ENCODE results near the gene SULT1A1.
"Not testable (repeated sequence)": the region's sequence is repeated elsewhere in the genome, so short reads cannot be mapped to it uniquely, and the experiment has no call there.

The SULT1A1 gene

GRCh38 chr16:28589930-28590329, 19.9 kb downstream of the SULT1A1 start:
- no peak for DNase-seq

GRCh38 chr16:28589069-28589468, 20.8 kb downstream of the SULT1A1 start:
- DNase-seq = no peak

- no peak for DNase-seq
Observed at GRCh38 chr16:28587386-28587785, 22.5 kb downstream of the SULT1A1 start.

GRCh38 chr16:28586466-28586865, 23.4 kb downstream of the SULT1A1 start:
- no peak for DNase-seq

- no peak for DNase-seq
Observed at GRCh38 chr16:28585674-28586073, 24.2 kb downstream of the SULT1A1 start.

GRCh38 chr16:28580726-28581315, 29.0 kb downstream of the SULT1A1 start:
- no peak for DNase-seq

- DNase-seq = no peak
Observed at GRCh38 chr16:28575446-28576109, 34.3 kb downstream of the SULT1A1 start.

GRCh38 chr16:28574925-28575324, 34.9 kb downstream of the SULT1A1 start:
- DNase-seq = no peak

GRCh38 chr16:28573738-28574718, 35.8 kb downstream of the SULT1A1 start:
- DNase-seq = no peak

GRCh38 chr16:28572696-28573510, 36.9 kb downstream of the SULT1A1 start:
- no peak for DNase-seq

GRCh38 chr16:28569968-28570752, 39.7 kb downstream of the SULT1A1 start:
- DNase-seq = no peak

GRCh38 chr16:28569021-28569420, 40.8 kb downstream of the SULT1A1 start:
- DNase-seq = no peak

- no peak for DNase-seq
Observed at GRCh38 chr16:28567292-28567691, 42.6 kb downstream of the SULT1A1 start.

GRCh38 chr16:28566233-28566925, 43.5 kb downstream of the SULT1A1 start:
- not testable (repeated sequence) for DNase-seq

- DNase-seq = no peak
Observed at GRCh38 chr16:28563218-28563617, 46.6 kb downstream of the SULT1A1 start.

- no peak for DNase-seq
Observed at GRCh38 chr16:28562199-28562598, 47.6 kb downstream of the SULT1A1 start.

- no peak for DNase-seq
Observed at GRCh38 chr16:28561557-28562187, 48.2 kb downstream of the SULT1A1 start.

- no peak for DNase-seq
Observed at GRCh38 chr16:28558456-28558855, 51.4 kb downstream of the SULT1A1 start.

- no peak for DNase-seq
Observed at GRCh38 chr16:28556914-28557320, 52.9 kb downstream of the SULT1A1 start.

GRCh38 chr16:28555561-28555960, 54.3 kb downstream of the SULT1A1 start:
- no peak for DNase-seq
